PC-9 (cell line): ENCODE results near the gene XRCC4.

ENCODE experiments used
- CTCF ChIP-seq: fragments of 200-600 bp; sonication (generic); conservative IDR thresholded peaks from 2 replicates; pipeline ENCODE4 v1.6.1; 2017; ENCODE audit warnings: mixed run types, antibody characterized with exemption, mild to moderate bottlenecking, moderate library complexity
- EZH2 ChIP-seq: fragments of 200-600 bp; sonication (generic); IDR thresholded peaks from 2 replicates; pipeline ENCODE4 v1.8.0; 2017; ENCODE audit warnings: antibody characterized with exemption, low read depth

- TF ChIP-seq CTCF: no peak
- TF ChIP-seq EZH2: no peak
Observed at GRCh38 chr5:83374547-83374946, 297.2 kb downstream of the XRCC4 start.
